ENCODE measurements around the gene PPP2R2C. TPM values are rescaled to one million over a fixed set of nuclear protein-coding genes. Genes with fewer than 3 reads are reported as not detected.
A peak's percentile ranks its signal among the peaks of the same experiment; 100 is the strongest.

Gene PPP2R2C
- total and polyA plus RNA-seq, 4 donors, result 0.25 to 1.3 (median 0.65) TPM; not detected in 1

DNA sequence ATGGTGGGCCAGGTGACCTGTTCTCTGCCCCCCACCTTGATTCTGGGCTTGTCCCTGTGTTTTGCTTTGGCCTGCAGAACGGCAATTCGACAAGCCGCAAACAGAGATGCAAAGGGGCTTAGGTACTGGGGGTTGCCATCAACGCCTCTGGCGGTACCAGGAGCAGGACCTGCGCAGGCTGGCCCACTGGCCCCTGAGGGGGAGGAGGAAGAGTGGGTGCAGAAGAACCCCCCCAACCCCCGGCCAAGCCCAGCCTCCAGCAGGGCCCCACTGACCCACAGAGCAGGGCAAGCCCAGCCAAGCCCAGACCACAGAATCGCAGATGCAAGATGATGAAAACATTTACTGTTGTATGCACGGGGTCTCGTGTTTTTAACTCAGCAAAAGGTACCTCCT lies 89.4 kb downstream of the PPP2R2C start:
- peak; percentile 17 to 59 for DNase-seq
- 83 to 84% methylated on average over 10 of the region's 10 CpGs for WGBS, 2 donors
- H3K4me3 ChIP-seq (ENCODE audit: low read length in 2 of 2), result no peak overlapping the region
- no peaks in the 10 kb centered on the region for H3K36me3 ChIP-seq (ENCODE audit: control insufficient read depth in 1 of 2, insufficient read depth in 2 of 2, low read length in 1 of 2)
- no peak overlapping the region for H3K27ac ChIP-seq (ENCODE audit: low read depth in 1 of 2, low read length in 2 of 2)
- H3K4me1 ChIP-seq (ENCODE audit: control insufficient read depth in 1 of 2, insufficient read depth in 2 of 2, low read length in 2 of 2), result no peaks in the 10 kb centered on the region
- H3K9me3 ChIP-seq (ENCODE audit: control insufficient read depth, low read length), result no peaks in the 10 kb centered on the region
- ATAC-seq (ENCODE audit: low FRiP score), result no peak
- H3K27me3 ChIP-seq (ENCODE audit: control insufficient read depth in 1 of 2, insufficient read depth in 2 of 2, low read length in 1 of 2), result no peaks in the 10 kb centered on the region
- intact Hi-C loops (cut with DNase I), result no loop called here

DNA sequence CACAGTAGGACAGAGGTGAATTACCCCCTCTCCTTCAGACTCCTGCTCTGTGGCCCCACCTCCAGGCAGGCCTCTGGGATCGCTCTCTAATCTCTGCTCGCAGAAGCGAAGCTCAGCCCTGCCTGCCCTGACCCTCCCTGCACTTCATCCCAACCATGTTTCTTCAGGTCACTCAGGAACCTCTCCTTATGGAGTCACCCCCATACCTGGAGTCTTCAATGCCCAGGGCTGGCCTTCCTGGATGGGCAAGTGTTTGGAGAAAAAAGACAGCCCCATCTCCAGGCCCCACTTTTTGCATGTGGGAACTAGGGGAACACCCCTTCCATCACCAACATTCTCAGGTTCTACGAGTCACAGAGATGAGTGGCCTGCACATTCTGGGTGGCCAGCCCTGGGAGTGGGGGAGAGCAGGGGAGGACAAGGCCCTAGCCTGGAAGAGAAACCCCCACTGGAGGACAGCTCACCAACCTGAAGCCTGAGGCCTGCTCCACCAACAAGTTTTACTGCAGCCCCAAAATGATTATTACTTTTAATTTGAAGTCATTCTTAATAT lies 90.8 kb downstream of the PPP2R2C start:
- no peak for ATAC-seq (ENCODE audit: low FRiP score)
- Histone ChIP-seq H3K27ac (ENCODE audit: low read depth in 1 of 2, low read length in 2 of 2) (no peak overlapping the region), H3K36me3 (ENCODE audit: control insufficient read depth in 1 of 2, insufficient read depth in 2 of 2, low read length in 1 of 2) (no peaks in the 10 kb centered on the region), H3K27me3 (ENCODE audit: control insufficient read depth in 1 of 2, insufficient read depth in 2 of 2, low read length in 1 of 2) (no peaks in the 10 kb centered on the region), H3K4me1 (ENCODE audit: control insufficient read depth in 1 of 2, insufficient read depth in 2 of 2, low read length in 2 of 2) (no peaks in the 10 kb centered on the region), H3K9me3 (ENCODE audit: control insufficient read depth, low read length) (no peaks in the 10 kb centered on the region), H3K4me3 (ENCODE audit: low read length in 2 of 2) (no peak overlapping the region)
- DNase-seq, result peak; percentile 17 to 27
- intact Hi-C loops (cut with DNase I), result no loop called here
- 91 to 96% methylated on average over 4 of the region's 4 CpGs for WGBS, 2 donors

DNA sequence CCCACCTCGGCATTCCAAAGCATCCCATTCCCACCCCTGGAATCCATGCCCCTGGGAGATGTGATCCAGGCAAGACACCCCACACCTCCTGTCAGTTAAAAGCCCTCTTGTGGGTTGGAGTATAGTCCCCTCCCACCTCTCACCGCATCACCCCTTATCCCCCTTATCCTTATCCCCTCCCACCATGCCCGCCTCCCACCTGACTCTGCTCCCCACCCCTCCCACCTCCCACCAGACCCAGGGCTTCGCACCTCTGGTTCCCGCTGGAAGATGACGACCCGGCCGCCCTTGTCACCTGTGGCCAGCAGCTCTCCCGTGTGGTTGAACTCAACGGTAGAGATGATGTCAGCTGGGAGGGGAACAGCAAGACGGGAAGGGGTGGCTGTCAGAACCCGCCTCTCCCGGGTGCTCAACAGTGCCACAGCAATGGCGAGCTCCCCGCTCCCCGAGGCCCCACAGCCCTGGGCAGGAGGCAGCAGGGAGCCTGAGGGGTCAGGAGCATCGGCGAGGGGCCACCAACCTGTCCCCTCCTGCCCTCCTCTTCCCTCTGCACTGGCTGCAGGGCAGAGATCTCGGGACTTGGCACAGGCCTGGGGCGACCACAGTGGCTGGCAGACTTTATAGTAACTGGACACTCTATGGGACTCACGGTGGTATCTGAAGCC lies 91.5 kb downstream of the PPP2R2C start:
- H3K4me3 ChIP-seq (ENCODE audit: low read length in 2 of 2), result no peak overlapping the region
- H3K9me3 ChIP-seq (ENCODE audit: control insufficient read depth, low read length), result no peaks in the 10 kb centered on the region
- WGBS, 2 donors, result 76 to 79% methylated on average over 19 to 21 of the region's 21 CpGs
- no peaks in the 10 kb centered on the region for H3K4me1 ChIP-seq (ENCODE audit: control insufficient read depth in 1 of 2, insufficient read depth in 2 of 2, low read length in 2 of 2)
- H3K36me3 ChIP-seq (ENCODE audit: control insufficient read depth in 1 of 2, insufficient read depth in 2 of 2, low read length in 1 of 2), result no peaks in the 10 kb centered on the region
- H3K27ac ChIP-seq (ENCODE audit: low read depth in 1 of 2, low read length in 2 of 2), result no peak overlapping the region
- peak; percentile 12 for ATAC-seq (ENCODE audit: low FRiP score)
- peak; percentile 29 to 62 for DNase-seq
- no peaks in the 10 kb centered on the region for H3K27me3 ChIP-seq (ENCODE audit: control insufficient read depth in 1 of 2, insufficient read depth in 2 of 2, low read length in 1 of 2)
- intact Hi-C loops (cut with DNase I), result no loop called here

DNA sequence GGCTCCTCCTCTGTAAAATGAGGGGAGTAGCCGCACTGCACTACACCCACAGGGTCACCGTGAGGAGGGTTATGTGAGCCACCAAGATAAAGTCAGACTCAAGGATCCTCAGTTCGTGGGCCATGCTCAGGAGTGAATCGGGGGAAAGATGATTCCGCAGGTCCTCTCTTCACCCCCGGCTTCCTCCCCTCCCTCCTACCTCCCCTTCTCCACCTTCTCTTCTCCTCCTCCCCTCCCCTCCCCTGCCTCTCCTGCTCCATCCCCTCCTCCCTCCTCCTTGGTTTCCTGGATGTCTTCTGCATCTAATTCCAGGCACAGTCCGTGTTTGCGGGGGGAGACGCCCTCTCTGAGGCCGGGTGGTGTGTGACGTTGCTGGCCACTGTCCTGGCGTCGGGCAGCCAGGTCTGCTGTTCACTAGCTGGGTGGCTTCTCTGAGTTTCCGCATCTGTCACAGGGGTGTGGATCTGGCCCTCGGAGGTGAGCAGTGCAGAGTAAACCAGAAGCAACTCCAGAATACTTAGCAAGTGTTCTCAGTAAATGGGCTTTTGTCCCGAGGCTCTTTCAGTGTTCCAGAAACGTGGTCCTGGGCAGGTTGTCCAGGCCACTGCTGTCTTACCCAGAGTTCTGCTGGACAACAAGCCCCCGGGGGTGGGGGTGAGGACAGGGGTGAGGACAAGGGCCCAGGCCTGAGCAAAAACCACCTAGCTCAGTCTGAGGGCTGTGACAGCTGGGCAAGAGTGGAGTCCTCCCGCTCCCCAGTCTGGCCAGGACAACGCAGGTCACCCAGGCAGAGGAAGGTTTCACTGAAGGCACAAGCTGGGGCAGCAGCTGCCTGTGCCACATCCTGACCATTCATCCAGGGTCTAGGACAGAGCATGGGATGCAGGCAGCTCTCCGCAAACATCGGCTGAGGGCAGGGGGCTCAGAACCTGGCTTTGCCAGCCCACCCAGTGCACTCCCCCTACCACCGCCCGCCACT lies 92.4 kb downstream of the PPP2R2C start:
- DNase-seq (peak; percentile 34 to 70), ATAC-seq (ENCODE audit: low FRiP score) (no peak)
- Histone ChIP-seq H3K36me3 (ENCODE audit: control insufficient read depth in 1 of 2, insufficient read depth in 2 of 2, low read length in 1 of 2) (no peaks in the 10 kb centered on the region), H3K27ac (ENCODE audit: low read depth in 1 of 2, low read length in 2 of 2) (no peak overlapping the region), H3K9me3 (ENCODE audit: control insufficient read depth, low read length) (no peaks in the 10 kb centered on the region), H3K4me3 (ENCODE audit: low read length in 2 of 2) (no peak overlapping the region), H3K4me1 (ENCODE audit: control insufficient read depth in 1 of 2, insufficient read depth in 2 of 2, low read length in 2 of 2) (no peaks in the 10 kb centered on the region), H3K27me3 (ENCODE audit: control insufficient read depth in 1 of 2, insufficient read depth in 2 of 2, low read length in 1 of 2) (no peaks in the 10 kb centered on the region)
- intact Hi-C loops (cut with DNase I), result no loop called here
- WGBS, 2 donors, result 68 to 72% methylated on average over 24 of the region's 24 CpGs

DNA sequence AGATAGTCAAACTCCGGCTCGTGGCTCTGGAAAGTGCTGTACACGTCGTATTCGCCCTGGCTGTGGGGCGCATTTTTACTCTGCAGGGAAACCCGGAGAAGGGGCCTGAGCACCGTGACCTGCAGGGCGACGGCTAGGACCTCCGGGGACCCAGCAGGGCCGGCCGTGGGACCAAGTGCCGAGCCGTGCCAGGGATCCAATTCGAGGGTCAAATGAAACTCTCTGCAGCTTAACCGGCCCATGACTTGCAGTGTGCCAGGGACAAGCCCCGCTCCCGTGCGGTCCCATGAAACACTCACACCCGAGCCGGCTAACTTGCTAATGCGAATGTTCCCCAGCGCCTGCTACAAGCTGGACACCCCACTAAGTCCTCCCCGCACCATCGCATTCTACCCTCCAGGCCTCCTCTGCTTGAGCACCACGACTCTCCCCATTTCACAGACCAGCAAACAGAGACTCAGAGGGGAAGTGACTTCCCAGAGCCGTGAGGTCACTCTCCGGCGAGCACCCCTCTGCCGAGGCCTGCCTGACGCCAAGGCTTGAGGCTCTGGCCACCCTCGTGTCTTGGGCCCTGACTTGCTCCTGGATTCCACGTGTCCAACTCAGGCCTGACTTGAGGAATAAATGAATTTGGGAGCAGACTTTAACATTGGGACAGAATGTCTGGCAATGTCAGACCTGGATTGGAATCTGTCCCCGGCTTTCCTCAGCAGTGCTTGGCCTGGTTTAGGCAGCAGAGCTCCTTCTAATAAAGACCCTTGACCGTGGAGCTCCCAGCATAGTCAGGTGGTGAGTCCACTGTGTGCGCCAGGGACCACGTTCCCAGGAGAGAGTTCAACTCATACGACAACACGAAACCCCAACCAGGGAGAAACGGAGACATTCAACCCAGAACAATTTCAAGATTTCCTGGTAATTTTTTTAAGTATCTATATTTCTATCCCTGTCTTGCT lies 93.6 kb downstream of the PPP2R2C start:
- H3K4me3 ChIP-seq (ENCODE audit: low read length in 2 of 2), result no peak overlapping the region
- DNase-seq (peak; percentile 33 to 64), ATAC-seq (ENCODE audit: low FRiP score) (no peak)
- no peak overlapping the region for H3K27ac ChIP-seq (ENCODE audit: low read depth in 1 of 2, low read length in 2 of 2)
- no peaks in the 10 kb centered on the region for H3K9me3 ChIP-seq (ENCODE audit: control insufficient read depth, low read length)
- intact Hi-C loops (cut with DNase I), result no loop called here
- H3K27me3 ChIP-seq (ENCODE audit: control insufficient read depth in 1 of 2, insufficient read depth in 2 of 2, low read length in 1 of 2), result no peaks in the 10 kb centered on the region
- WGBS, 2 donors, result 92% methylated on average over 41 of the region's 41 CpGs
- H3K36me3 ChIP-seq (ENCODE audit: control insufficient read depth in 1 of 2, insufficient read depth in 2 of 2, low read length in 1 of 2), result no peaks in the 10 kb centered on the region
- H3K4me1 ChIP-seq (ENCODE audit: control insufficient read depth in 1 of 2, insufficient read depth in 2 of 2, low read length in 2 of 2), result no peaks in the 10 kb centered on the region

DNA sequence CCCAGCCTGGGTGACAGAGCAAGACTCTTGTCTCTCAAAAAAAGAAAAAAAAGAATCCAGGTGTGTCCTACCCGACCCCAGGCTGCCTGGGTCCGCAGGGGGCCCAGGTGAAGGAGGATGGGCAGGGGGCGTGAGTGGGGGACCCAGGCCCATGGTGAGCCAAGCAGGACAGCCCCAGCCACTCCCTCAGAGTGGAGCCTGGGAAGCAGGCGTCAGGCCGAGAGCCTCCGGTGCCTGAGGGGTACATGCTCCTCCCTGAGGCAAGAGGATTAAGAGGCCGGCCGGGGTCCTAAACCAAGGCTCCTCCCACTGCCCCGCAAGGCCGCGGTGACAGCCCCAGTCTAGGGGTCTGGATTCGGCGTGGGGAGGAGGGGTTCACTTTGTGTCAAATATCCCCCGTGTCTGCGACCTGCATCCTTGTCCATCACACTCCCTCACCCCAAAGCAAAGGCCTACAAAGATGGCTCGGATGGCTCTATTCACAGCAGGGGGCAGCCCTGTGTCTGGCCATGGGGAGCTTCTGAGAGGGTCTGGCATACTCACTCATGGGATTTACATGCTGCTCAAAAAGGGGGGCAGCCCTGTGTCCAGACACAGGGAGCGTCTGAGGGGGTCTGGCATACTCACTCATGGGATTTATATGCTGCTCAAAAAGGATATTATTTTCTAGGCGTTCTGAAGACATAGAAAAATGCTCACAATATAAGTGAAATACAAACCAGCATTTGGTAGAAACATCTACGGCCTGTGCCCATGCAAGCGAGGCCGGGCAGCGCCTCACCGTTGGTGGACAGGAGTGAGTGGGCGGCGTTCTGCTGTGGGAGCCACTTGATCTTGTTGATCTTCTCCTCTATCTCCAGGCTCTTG lies 94.6 kb downstream of the PPP2R2C start:
- H3K9me3 ChIP-seq (ENCODE audit: control insufficient read depth, low read length), result no peaks in the 10 kb centered on the region
- 80 to 83% methylated on average over 25 of the region's 25 CpGs for WGBS, 2 donors
- peak; percentile 26 to 64 for DNase-seq

DNA sequence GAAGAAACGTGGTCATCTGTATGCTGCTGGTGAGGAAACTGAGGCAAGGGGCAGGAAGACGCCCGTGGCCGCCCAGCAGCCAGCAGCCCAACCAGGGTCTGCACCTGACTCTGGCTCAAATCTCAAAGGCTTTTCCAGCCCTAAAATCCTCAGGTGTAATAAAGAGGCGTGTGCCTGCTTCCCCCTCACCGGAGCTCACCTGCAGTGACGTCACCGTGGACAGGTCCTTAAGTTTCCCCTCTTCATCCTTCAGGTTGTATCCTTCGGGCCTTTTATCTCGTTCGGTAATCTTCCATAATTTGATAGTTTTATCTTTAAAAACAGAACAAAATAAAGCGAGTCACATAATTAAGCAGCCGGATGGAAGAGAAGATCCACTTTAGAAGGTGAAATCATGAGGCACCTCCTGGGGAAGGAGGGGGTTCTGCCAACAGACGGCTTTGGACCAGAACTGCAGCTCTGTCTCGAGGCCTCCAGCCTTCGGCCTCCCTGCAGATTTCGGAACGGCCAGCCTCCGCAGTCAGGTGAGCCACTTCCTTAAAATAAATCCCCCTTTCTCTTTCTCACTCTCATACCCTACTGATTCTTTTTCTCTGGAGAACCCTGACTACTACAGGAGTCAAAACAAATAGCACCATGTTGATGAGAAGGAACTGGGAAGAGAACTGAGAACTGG lies 96.7 kb downstream of the PPP2R2C start:
- H3K27me3 ChIP-seq (ENCODE audit: control insufficient read depth in 1 of 2, insufficient read depth in 2 of 2, low read length in 1 of 2), result no peaks in the 10 kb centered on the region
- H3K27ac ChIP-seq (ENCODE audit: low read depth in 1 of 2, low read length in 2 of 2), result no peak overlapping the region
- H3K36me3 ChIP-seq (ENCODE audit: control insufficient read depth in 1 of 2, insufficient read depth in 2 of 2, low read length in 1 of 2), result no peaks in the 10 kb centered on the region
- no peaks in the 10 kb centered on the region for H3K4me1 ChIP-seq (ENCODE audit: control insufficient read depth in 1 of 2, insufficient read depth in 2 of 2, low read length in 2 of 2)
- ATAC-seq (ENCODE audit: low FRiP score), result no peak
- intact Hi-C loops (cut with DNase I), result no loop called here
- WGBS, 2 donors, result 88 to 91% methylated on average over 19 of the region's 19 CpGs
- DNase-seq, result peak; percentile 12 to 24
- no peaks in the 10 kb centered on the region for H3K9me3 ChIP-seq (ENCODE audit: control insufficient read depth, low read length)
- no peak overlapping the region for H3K4me3 ChIP-seq (ENCODE audit: low read length in 2 of 2)

More for the DNA sequence above, 94.6 kb downstream of the PPP2R2C start:
- intact Hi-C loops (cut with DNase I), result no loop called here
- no peaks in the 10 kb centered on the region for H3K4me1 ChIP-seq (ENCODE audit: control insufficient read depth in 1 of 2, insufficient read depth in 2 of 2, low read length in 2 of 2)
- H3K27me3 ChIP-seq (ENCODE audit: control insufficient read depth in 1 of 2, insufficient read depth in 2 of 2, low read length in 1 of 2), result no peaks in the 10 kb centered on the region
- no peak overlapping the region for H3K4me3 ChIP-seq (ENCODE audit: low read length in 2 of 2)
- no peaks in the 10 kb centered on the region for H3K36me3 ChIP-seq (ENCODE audit: control insufficient read depth in 1 of 2, insufficient read depth in 2 of 2, low read length in 1 of 2)
- H3K27ac ChIP-seq (ENCODE audit: low read depth in 1 of 2, low read length in 2 of 2), result no peak overlapping the region
- ATAC-seq (ENCODE audit: low FRiP score), result no peak
